GM12873 (cell line): ENCODE measurements around the gene BRD4.

ENCODE experiments used
- TF ChIP-seq, protein P1 (sequence below): IDR thresholded peaks from 2 replicates; pipeline ENCODE4 v1.5.1; 2012; ENCODE audit warnings: low read depth, mild to moderate bottlenecking, moderate library complexity, low read length, control low read depth; ENCODE audit not compliant: insufficient read depth; ENCODE audit errors: missing control alignments

BRD4 gene

DNA sequence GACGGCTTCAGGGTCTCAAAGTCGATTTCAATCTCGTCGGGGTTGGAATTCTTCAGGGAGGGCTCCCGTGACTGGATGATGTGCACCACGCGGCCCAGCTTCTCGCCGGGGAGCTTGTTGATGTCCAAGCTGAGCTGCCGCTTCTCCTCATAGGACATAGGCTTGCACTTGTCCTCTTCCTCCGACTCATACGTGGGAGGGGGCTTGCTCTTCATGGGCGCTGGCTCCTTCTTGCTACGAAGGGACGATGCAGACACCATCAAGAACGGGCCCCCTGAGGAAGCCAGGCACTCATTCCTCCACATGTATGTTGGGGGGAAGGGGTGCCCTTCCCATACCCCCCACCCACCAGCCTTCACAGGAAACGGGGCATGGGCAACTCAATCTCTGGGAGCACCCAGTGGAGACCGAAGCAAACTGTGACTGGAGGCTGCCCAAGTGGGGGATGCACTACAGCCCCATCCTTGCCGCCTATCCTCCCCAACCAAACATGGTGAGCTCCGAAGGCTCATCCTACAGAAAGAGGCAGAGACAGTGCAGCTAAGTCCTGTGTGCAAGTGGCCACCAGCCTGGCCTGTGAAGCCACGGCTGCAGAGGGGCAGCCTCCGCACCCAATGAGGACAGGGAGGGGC lies 76.9 kb downstream of the BRD4 start:
- TF ChIP-seq, protein P1, sequence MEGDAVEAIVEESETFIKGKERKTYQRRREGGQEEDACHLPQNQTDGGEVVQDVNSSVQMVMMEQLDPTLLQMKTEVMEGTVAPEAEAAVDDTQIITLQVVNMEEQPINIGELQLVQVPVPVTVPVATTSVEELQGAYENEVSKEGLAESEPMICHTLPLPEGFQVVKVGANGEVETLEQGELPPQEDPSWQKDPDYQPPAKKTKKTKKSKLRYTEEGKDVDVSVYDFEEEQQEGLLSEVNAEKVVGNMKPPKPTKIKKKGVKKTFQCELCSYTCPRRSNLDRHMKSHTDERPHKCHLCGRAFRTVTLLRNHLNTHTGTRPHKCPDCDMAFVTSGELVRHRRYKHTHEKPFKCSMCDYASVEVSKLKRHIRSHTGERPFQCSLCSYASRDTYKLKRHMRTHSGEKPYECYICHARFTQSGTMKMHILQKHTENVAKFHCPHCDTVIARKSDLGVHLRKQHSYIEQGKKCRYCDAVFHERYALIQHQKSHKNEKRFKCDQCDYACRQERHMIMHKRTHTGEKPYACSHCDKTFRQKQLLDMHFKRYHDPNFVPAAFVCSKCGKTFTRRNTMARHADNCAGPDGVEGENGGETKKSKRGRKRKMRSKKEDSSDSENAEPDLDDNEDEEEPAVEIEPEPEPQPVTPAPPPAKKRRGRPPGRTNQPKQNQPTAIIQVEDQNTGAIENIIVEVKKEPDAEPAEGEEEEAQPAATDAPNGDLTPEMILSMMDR, result no peak

- TF ChIP-seq, protein P1, result no peak
Observed at GRCh38 chr19:15254547-15254946, 77.8 kb downstream of the BRD4 start.

- TF ChIP-seq, protein P1, result no peak
Observed at GRCh38 chr19:15253513-15253912, 78.8 kb downstream of the BRD4 start.

DNA sequence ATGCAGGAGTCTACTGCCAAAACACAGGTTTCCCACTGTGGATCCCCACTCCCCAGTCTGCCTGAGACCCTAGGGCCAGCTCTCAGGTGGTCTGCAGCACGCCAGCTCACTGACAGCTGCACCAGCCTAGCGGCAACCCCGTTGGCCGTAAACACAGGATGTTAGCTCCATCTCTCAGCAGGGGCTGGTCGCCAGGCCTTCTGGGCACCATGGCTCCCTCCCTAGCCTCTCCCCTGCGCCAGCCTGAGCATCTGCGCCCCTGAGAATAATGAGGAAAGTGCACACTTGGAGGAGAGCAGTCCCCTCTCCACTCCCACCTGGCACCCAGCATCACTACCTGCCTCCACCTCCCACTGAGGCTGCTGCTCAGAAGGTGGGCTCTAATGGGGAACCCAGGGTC lies 79.3 kb downstream of the BRD4 start:
- TF ChIP-seq, protein P1, result no peak

GRCh38 chr19:15252398-15253018 lies 79.8 kb downstream of the BRD4 start:
- TF ChIP-seq, protein P1, result peak; percentile 42

DNA sequence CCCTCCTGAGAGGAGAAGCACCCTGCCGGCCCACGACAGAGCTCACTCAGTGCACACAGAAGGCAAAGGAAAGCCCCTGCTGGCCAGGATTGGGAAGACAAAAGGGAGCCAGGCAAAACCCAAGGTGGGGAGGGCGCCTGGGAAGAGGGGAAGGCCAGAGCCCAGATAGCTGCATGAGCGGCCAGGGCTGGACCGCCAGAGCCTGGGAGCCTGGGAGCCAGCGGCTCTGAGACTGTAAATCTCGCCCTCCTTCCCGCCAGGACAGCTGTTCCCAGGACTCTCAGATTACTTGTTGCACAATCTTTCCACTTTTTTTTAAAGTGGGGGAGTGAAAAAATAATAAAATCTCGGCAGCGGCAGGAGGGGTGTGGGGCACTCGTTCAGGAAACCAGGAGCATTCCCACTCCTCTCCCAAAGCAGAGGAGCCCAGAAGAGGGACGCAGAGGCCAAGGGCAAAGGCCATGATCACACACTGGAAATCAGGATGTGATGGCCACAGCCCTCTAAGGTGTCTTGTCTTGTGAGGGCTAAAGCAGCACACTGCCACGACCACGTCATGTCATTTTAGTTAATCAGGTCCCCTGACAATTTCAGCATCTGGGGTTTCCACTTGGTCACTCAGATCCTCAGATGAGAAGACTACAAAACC lies 80.5 kb downstream of the BRD4 start:
- TF ChIP-seq, protein P1, result peak; percentile 19

- TF ChIP-seq, protein P1, result no peak
Observed at GRCh38 chr19:15251010-15251748, 81.2 kb downstream of the BRD4 start.
